CD14-positive monocyte (primary cell): ENCODE measurements around the gene STX2. TPM values are rescaled to one million over a fixed set of nuclear protein-coding genes. Genes with fewer than 3 reads are reported as not detected.

Experiments used
- DNase-seq, 3 donors: peaks; one replicate each; pipeline ENCODE4 v3.0.0-alpha.2; 2011 to 2022
- H2AFZ ChIP-seq: 2 replicates; pipeline ENCODE4 v1.6.0; 2012; ENCODE audit warnings: mild to moderate bottlenecking, low read depth, low read length, inconsistent platforms; ENCODE audit not compliant: insufficient read depth, poor library complexity, severe bottlenecking
- H3K27ac ChIP-seq, 2 donors: 1 replicate in 1 of 2; 2 replicates in 1 of 2; pipeline ENCODE4 v1.5.1; 2012 to 2013; ENCODE audit warnings: low read length in 2 of 2, control low read depth in 1 of 2, inconsistent platforms in 1 of 2, low read depth in 1 of 2, mild to moderate bottlenecking in 1 of 2
- H3K27me3 ChIP-seq, 2 donors: one replicate each; pipeline versions ENCODE4 v1.6.0 to v1.6.1; 2011 to 2013; ENCODE audit warnings: low read length in 2 of 2; ENCODE audit not compliant: control insufficient read depth in 2 of 2, insufficient read depth in 2 of 2
- H3K36me3 ChIP-seq, 2 donors: replicated peaks in 1 of 2; 1 replicate in 1 of 2; 2 replicates in 1 of 2; pipeline versions ENCODE4 v1.5.1 to v1.6.1; 2012 to 2013; ENCODE audit warnings: low read length in 2 of 2, control low read depth in 1 of 2, inconsistent platforms in 1 of 2, mild to moderate bottlenecking in 1 of 2; ENCODE audit not compliant: insufficient read depth in 2 of 2, control insufficient read depth in 1 of 2
- H3K4me1 ChIP-seq, 2 donors: 1 replicate in 1 of 2; 2 replicates in 1 of 2; pipeline versions ENCODE4 v1.5.1 to v1.6.1; 2012 to 2013; ENCODE audit warnings: low read length in 2 of 2, control low read depth in 1 of 2, inconsistent platforms in 1 of 2, mild to moderate bottlenecking in 1 of 2, moderate library complexity in 1 of 2; ENCODE audit not compliant: insufficient read depth in 2 of 2, control insufficient read depth in 1 of 2
- H3K4me2 ChIP-seq: replicated peaks from 2 replicates; pipeline ENCODE3; 2012; ENCODE audit warnings: low read length, moderate library complexity, mild to moderate bottlenecking; ENCODE audit not compliant: poor library complexity, severe bottlenecking; ENCODE audit errors: extremely low read depth
- H3K4me3 ChIP-seq, 3 experiments: fragments of 200-600 bp in 1 of 3; sonication (generic) in 1 of 3; replicated peaks in 1 of 3; 1 replicate in 2 of 3; 2 replicates in 1 of 3; pipeline ENCODE4 v1.5.1; 2011 to 2013; ENCODE audit warnings: low read length in 3 of 3, mild to moderate bottlenecking in 3 of 3, control low read depth in 2 of 3, low read depth in 2 of 3, inconsistent platforms in 1 of 3, moderate library complexity in 1 of 3
- H3K79me2 ChIP-seq: 2 replicates; pipeline ENCODE4 v1.6.0; 2012; ENCODE audit warnings: mild to moderate bottlenecking, control low read depth, inconsistent platforms, low read length, moderate library complexity; ENCODE audit not compliant: insufficient read depth
- H3K9ac ChIP-seq: 2 replicates; pipeline ENCODE4 v1.6.0; 2017; ENCODE audit warnings: low read length, mild to moderate bottlenecking; ENCODE audit not compliant: insufficient read depth, poor library complexity, severe bottlenecking
- H3K9me3 ChIP-seq, 2 donors: replicated peaks in 1 of 2; 1 replicate in 1 of 2; 2 replicates in 1 of 2; pipeline versions ENCODE4 v1.5.1 to v1.6.1; 2012 to 2013; ENCODE audit warnings: low read length in 2 of 2, control low read depth in 1 of 2; ENCODE audit not compliant: control insufficient read depth in 1 of 2, insufficient read depth in 1 of 2
- H4K20me1 ChIP-seq: 2 replicates; pipeline ENCODE4 v1.6.0; 2012; ENCODE audit warnings: mild to moderate bottlenecking, low read length, control low read depth, moderate library complexity; ENCODE audit not compliant: insufficient read depth
- H3K27ac Mint-ChIP-seq, 7 donors: one replicate each; pipeline ENCODE4 v1.8.0; 2020; ENCODE audit warnings: mild to moderate bottlenecking in 7 of 7, mixed read lengths in 7 of 7, moderate library complexity in 6 of 7, inconsistent platforms in 2 of 7
- H3K27me3 Mint-ChIP-seq, 3 donors: one replicate each; pipeline ENCODE4 v1.8.0; 2021 to 2022; ENCODE audit warnings: low read depth in 3 of 3, mild to moderate bottlenecking in 3 of 3, mixed read lengths in 3 of 3, moderate library complexity in 3 of 3, inconsistent platforms in 1 of 3
- H3K36me3 Mint-ChIP-seq, 2 donors: one replicate each; pipeline ENCODE4 v1.8.0; 2020; ENCODE audit warnings: mixed read lengths in 2 of 2, inconsistent platforms in 1 of 2, mild to moderate bottlenecking in 1 of 2
- H3K4me1 Mint-ChIP-seq: one replicate; pipeline ENCODE4 v1.8.0; 2020; ENCODE audit warnings: mild to moderate bottlenecking, mixed read lengths
- H3K4me3 Mint-ChIP-seq, 2 donors: one replicate each; pipeline ENCODE4 v1.8.0; 2020; ENCODE audit warnings: mild to moderate bottlenecking in 2 of 2, mixed read lengths in 2 of 2, moderate library complexity in 1 of 2
- H3K9me3 Mint-ChIP-seq, 7 donors: one replicate each; pipeline ENCODE4 v1.8.0; 2020 to 2022; ENCODE audit warnings: mixed read lengths in 7 of 7, mild to moderate bottlenecking in 6 of 7, moderate library complexity in 6 of 7, inconsistent platforms in 2 of 7
- CTCF ChIP-seq: fragments of 200-600 bp; IDR thresholded peaks from one replicate; pipeline ENCODE4 v1.8.0; 2022; ENCODE audit warnings: antibody characterized with exemption, mild to moderate bottlenecking
- WGBS: methylation state at CpG from one replicate; pipeline ENCODE4 v1.1.5; 2013; ENCODE audit warnings: missing lambda C conversion rate; ENCODE audit not compliant: insufficient coverage; 5-methylcytosine and 5-hydroxymethylcytosine counted together
- intact Hi-C, 2 donors: fragments of 100-400 bp; cut with micrococcal nuclease; formaldehyde crosslinking; loops; one replicate each; pipeline versions ENCODE4 v1.15.0 to v1.15.1; 2023
- polyA plus RNA-seq, 3 donors: library from polyadenylated mRNA; depleted of rRNA in 1 of 3; unstranded in 2 of 3; stranded (reverse) in 1 of 3; fragments of 300-500 nt in 2 of 3; fragments of >200 nt in 1 of 3; fragmentation: Illumina TruSeq in 2 of 3; gene quantifications; 1 replicate in 2 of 3; 2 replicates in 1 of 3; pipeline ENCODE4 v1.2.3, GENCODE V29; 2012 to 2021

Gene STX2
- polyA plus RNA-seq, 3 donors = 4.8 to 32.9 (median 7.6) TPM

GRCh38 chr12:130813436-130813835 is 25.6 kb downstream of the STX2 start:
- WGBS = 95% methylated on average over 9 of the region's 10 CpGs
- no peaks in the 10 kb centered on the region for H3K27me3 ChIP-seq
- H3K9me3 Mint-ChIP-seq = no peaks in the 10 kb centered on the region
- TF ChIP-seq CTCF = no peak
- no peak overlapping the region for H3K4me3 ChIP-seq
- no peaks in the 10 kb centered on the region for H3K9me3 ChIP-seq
- H4K20me1 ChIP-seq = no peaks in the 10 kb centered on the region
- peaks cover 3% of the 10 kb centered on the region in 2 donors for H3K4me1 ChIP-seq
- H3K4me2 ChIP-seq = no peak overlapping the region
- H3K27ac ChIP-seq = no peak overlapping the region
- H3K27me3 Mint-ChIP-seq = peaks cover 0 to 2% (median 0%) of the 10 kb centered on the region in 3 donors
- peaks cover 4% of the 10 kb centered on the region for H3K4me1 Mint-ChIP-seq
- H2AFZ ChIP-seq = no peak overlapping the region
- intact Hi-C loops = no loop called here
- peak overlapping the region in 1 of 7 donors; percentile 47 for H3K27ac Mint-ChIP-seq
- H3K36me3 ChIP-seq = peaks cover 22 to 40% of the 10 kb centered on the region in 2 donors
- DNase-seq = no peak
- H3K79me2 ChIP-seq = no peaks in the 10 kb centered on the region
- H3K4me3 Mint-ChIP-seq = no peak overlapping the region
- H3K36me3 Mint-ChIP-seq = peaks cover 39 to 46% of the 10 kb centered on the region in 2 donors
- H3K9ac ChIP-seq = no peak overlapping the region

DNA sequence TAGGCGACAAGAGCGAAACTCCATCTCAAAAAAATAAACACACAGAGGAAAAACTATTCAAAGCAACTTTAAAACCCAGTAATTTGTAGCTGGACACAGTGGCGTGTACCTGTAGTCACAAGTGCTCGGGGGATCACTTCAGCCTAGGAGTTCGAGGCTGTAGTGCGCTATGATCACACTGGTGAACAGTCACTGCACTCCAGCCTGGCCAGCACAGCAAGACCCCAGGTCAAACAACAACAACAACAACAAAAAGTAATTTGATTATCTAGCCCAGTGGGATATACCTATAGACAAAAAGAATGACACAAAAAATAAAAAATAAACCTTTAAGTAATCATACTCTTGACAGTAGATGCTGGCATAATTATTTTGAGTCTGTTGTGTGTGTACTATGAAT is 29.3 kb downstream of the STX2 start:
- intact Hi-C loops = no loop called here
- no peak overlapping the region for H2AFZ ChIP-seq
- H4K20me1 ChIP-seq = no peaks in the 10 kb centered on the region
- Mint-ChIP-seq H3K27me3 (no peaks in the 10 kb centered on the region), H3K4me3 (no peak overlapping the region), H3K36me3 (peaks cover 61 to 73% of the 10 kb centered on the region in 2 donors), H3K4me1 (peaks cover 2% of the 10 kb centered on the region), H3K27ac (no peak overlapping the region), H3K9me3 (peaks cover 0 to 11% (median 2%) of the 10 kb centered on the region in 7 donors)
- H3K4me2 ChIP-seq = no peak overlapping the region
- H3K36me3 ChIP-seq = peaks cover 38 to 77% of the 10 kb centered on the region in 2 donors
- H3K27me3 ChIP-seq = no peaks in the 10 kb centered on the region
- H3K79me2 ChIP-seq = no peaks in the 10 kb centered on the region
- H3K9me3 ChIP-seq = no peaks in the 10 kb centered on the region
- TF ChIP-seq CTCF = no peak
- H3K4me3 ChIP-seq = no peak overlapping the region
- H3K9ac ChIP-seq = no peak overlapping the region
- H3K27ac ChIP-seq = no peak overlapping the region
- H3K4me1 ChIP-seq = no peaks in the 10 kb centered on the region
- DNase-seq = no peak
- 87% methylated on average over 6 of the region's 6 CpGs for WGBS
